Muscle of leg (tissue), 11 donors: ENCODE data around the gene RRM1. TPM values are rescaled to one million over a fixed set of nuclear protein-coding genes. Genes with fewer than 3 reads are reported as not detected.
"Not testable (repeated sequence)": the region's sequence is repeated elsewhere in the genome, so short reads cannot be mapped to it uniquely, and the experiment has no call there.

Source experiments
- DNase-seq: peaks from one replicate; pipeline ENCODE4 v3.0.0; 2013
- H3K27ac ChIP-seq: one replicate; pipeline ENCODE4 v1.5.1; 2013; ENCODE audit warnings: mild to moderate bottlenecking, low read length, control low read depth
- H3K27me3 ChIP-seq: one replicate; pipeline ENCODE4 v1.6.1; 2013; ENCODE audit warnings: low read length; ENCODE audit not compliant: control insufficient read depth, insufficient read depth
- H3K36me3 ChIP-seq: one replicate; pipeline ENCODE4 v1.6.1; 2013; ENCODE audit warnings: low read length; ENCODE audit not compliant: control insufficient read depth, insufficient read depth
- H3K4me1 ChIP-seq: one replicate; pipeline ENCODE4 v1.6.1; 2013; ENCODE audit warnings: low read length; ENCODE audit not compliant: control insufficient read depth, insufficient read depth
- H3K4me3 ChIP-seq: one replicate; pipeline ENCODE4 v1.5.1; 2013; ENCODE audit warnings: low read length, control low read depth
- H3K9me3 ChIP-seq: replicated peaks from 2 replicates; pipeline ENCODE4 v1.6.1; 2013; ENCODE audit warnings: low read depth, low read length; ENCODE audit not compliant: control insufficient read depth
- WGBS: methylation state at CpG from one replicate; pipeline ENCODE4 v1.1.5; 2013; ENCODE audit warnings: missing lambda C conversion rate; ENCODE audit not compliant: insufficient coverage; 5-methylcytosine and 5-hydroxymethylcytosine counted together
- polyA plus RNA-seq, 8 donors: library from polyadenylated mRNA; unstranded; fragments of 120-200 nt; gene quantifications; one replicate each; pipeline versions ENCODE4 v1.2.1 to v1.2.3, GENCODE V29; 2013; ENCODE audit warnings: inconsistent platforms in 1 of 8, low replicate concordance in 1 of 8; ENCODE audit not compliant: insufficient read length in 8 of 8, insufficient read depth in 1 of 8
- total RNA-seq: library from RNA; stranded (reverse); fragments of 120-200 nt; gene quantifications from one replicate; pipeline ENCODE4 v1.2.4, GENCODE V29; 2013

Gene RRM1
- total and polyA plus RNA-seq, 9 donors, result 35.8 to 50.7 (median 43.8) TPM

DNA sequence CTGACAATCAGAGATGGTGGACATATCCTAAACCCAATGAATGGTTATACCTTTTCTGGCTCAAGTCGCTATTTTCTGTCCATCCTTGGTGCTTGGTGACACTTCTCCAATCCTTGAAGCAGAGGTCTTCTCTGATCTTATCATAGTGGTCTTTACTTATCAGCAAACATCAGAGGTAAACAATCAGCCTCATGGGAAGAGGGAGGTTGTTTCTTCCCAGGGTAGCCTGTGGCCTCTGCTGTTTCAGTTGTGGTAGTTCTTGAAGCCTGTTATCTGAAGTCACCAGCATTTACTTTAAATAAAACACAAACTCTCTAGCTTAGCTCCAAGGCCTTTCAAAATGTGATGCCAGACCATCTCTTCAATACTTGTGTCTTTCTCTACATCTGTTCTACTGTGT is 66.7 kb downstream of the RRM1 start:
- no peak for DNase-seq
- no peaks in the 10 kb centered on the region for H3K9me3 ChIP-seq
- H3K4me1 ChIP-seq, result no peaks in the 10 kb centered on the region
- WGBS, result 33% methylated on average over 1 of the region's 1 CpG
- no peaks in the 10 kb centered on the region for H3K27me3 ChIP-seq
- H3K4me3 ChIP-seq, result no peak overlapping the region
- no peaks in the 10 kb centered on the region for H3K36me3 ChIP-seq
- no peak overlapping the region for H3K27ac ChIP-seq

DNA sequence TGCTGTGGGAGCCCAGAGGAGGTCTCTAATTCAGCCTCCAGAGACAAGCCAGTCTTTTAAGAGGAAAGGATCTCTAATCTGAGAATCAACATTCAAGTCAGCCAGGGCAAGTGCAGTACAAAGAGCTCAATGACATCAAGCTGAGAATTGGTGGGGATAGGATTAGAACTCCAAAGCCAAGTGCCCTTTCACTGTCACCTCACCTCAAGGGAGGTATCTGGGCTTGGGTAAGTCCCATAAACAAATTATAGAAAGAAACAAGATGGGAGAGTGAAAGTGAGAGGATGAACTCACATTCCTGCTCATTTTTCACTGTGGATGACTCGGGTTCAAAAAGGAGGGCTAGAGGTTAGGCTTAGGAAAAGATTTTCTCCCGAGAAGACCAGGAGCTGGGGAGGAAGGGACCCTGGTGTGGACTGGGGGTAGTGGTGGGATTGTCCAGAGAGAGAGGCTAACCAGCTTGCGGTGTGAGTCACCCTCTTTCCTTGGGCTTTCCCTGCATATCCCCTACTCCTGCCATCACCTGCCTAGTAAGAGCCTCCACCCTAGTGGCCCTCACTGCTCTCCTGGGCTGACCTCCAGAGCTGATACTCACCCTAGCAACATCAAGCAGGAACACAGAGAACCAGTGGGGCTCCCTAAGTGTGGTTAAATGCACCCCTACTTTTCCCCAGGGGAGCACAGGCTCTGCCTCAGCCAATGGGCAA is 70.4 kb downstream of the RRM1 start:
- Histone ChIP-seq H3K27me3 (no peaks in the 10 kb centered on the region), H3K36me3 (no peaks in the 10 kb centered on the region), H3K9me3 (no peaks in the 10 kb centered on the region), H3K27ac (no peak overlapping the region), H3K4me3 (no peak overlapping the region), H3K4me1 (no peaks in the 10 kb centered on the region)
- DNase-seq, result no peak
- WGBS, result 60% methylated on average over 1 of the region's 3 CpGs

DNA sequence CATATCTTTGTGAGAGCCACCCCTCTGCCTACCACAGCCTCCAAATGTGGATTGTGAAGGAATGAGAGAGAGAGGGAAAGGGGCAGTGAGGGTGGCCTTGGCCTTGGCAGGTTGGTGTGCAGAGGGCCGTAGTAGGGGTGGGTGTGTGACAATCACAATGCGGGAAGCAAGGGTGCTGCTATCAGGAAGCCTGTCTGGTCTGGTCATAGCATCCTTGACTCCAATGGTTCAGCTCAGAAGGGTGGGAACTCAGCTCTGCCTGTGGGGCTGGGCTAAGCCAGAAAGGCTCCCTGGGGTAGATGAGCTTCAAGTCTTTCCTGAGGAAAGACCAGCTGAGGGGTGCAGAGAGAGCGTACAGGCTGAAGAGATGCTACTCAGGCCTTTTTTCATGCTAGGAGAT is 72.7 kb downstream of the RRM1 start:
- no peak for DNase-seq
- Histone ChIP-seq H3K9me3 (no peaks in the 10 kb centered on the region), H3K4me3 (no peak overlapping the region), H3K4me1 (no peaks in the 10 kb centered on the region), H3K27ac (no peak overlapping the region), H3K27me3 (no peaks in the 10 kb centered on the region), H3K36me3 (no peaks in the 10 kb centered on the region)
- WGBS, result 86% methylated on average over 3 of the region's 3 CpGs

DNA sequence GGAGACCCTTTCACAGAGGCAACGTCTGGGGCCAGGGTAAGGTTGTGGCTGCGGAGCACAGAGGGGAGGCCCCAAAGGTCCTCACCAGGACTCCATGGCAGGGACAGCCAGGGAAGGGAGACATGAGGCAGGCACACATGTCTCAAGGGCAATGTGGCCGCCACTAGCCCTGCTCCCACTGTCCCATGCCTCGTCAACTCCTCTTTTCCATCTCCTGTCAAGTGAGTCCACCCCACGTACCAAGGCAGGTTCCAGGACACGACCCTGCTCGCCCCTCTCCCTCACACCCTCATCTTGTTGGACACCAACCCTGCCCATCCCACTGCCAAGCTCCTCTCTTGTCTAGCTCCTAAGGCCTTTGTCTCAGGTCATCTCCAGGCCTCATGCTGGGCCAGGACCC is 73.2 kb downstream of the RRM1 start:
- DNase-seq, result no peak
- no peaks in the 10 kb centered on the region for H3K9me3 ChIP-seq
- no peaks in the 10 kb centered on the region for H3K4me1 ChIP-seq
- H3K27ac ChIP-seq, result no peak overlapping the region
- no peaks in the 10 kb centered on the region for H3K27me3 ChIP-seq
- WGBS, result 57% methylated on average over 5 of the region's 7 CpGs
- H3K4me3 ChIP-seq, result no peak overlapping the region
- H3K36me3 ChIP-seq, result no peaks in the 10 kb centered on the region

DNA sequence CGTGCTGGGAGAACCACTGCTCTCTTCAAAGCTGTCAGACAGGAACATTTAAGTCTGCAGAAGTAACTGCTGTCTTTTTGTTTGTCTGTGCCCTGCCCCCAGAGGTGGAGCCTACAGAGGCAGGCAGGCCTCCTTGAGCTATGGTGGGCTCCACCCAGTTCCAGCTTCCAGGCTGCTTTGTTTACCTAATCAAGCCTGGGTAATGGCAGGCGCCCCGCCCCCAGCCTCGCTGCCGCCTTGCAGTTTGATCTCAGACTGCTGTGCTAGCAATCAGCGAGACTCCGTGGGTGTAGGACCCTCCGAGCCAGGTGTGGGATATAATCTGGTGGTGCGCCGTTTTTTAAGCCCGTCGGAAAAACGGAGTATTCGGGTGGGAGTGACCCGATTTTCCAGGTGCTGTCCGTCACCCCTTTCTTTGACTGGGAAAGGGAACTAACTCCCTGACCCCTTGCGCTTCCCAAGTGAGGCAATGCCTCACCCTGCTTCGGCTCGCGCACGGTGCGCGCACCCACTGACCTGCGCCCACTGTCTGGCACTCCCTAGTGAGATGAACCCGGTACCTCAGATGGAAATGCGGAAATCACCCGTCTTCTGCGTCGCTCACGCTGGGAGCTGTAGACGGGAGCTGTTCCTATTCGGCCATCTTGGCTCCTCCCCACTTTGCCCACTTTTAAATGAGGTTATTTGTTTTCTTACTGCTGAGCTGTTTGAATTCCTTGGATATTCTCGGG is 81.2 kb downstream of the RRM1 start:
- WGBS, result 58% methylated on average over 8 of the region's 33 CpGs
- DNase-seq, H3K27ac ChIP-seq, H3K9me3 ChIP-seq, H3K27me3 ChIP-seq, H3K4me3 ChIP-seq, H3K4me1 ChIP-seq, H3K36me3 ChIP-seq: not testable (repeated sequence)

DNA sequence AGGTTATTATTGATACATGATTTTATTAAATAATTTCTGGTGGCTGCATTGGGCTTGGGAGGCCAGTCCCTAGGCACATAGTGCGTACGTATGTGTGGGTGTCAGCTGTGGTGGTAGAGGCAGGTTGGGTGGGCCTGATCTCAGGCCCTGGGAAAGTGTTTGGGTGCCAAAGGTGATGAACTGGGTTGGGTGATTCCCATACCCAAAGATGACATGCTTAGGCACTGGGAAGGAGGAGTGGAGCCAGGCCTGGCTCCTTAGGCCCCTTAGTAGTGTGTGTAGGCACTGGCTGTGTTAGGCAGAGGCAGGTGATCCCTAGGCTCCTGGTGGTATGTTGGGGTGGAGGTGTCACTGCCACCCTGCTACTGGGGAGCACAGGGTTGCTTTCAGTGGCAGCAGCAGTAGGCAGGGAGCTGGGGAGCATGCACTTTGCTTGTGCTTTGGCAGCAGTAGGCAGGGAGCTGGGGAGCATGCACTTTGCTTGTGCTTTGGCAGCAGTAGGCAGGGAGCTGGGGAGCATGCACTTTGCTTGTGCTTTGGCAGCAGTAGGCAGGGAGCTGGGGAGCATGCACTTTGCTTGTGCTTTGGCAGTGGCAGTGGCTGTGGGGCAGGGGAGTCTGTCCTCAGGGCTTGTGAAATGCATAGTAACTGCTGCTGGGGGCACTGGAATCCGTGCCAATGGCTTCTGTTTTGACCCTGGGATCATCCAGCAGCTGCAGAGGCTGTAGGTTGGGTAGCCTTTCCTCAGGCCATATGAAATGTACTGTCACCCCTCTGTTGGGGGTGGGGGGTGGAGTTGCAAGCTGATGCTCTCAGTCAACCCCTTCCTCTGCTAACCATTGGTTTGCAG is 84.4 kb downstream of the RRM1 start:
- no peaks in the 10 kb centered on the region for H3K4me1 ChIP-seq
- H3K9me3 ChIP-seq, result no peaks in the 10 kb centered on the region
- H3K36me3 ChIP-seq, result no peaks in the 10 kb centered on the region
- no peak for DNase-seq
- 67% methylated on average over 3 of the region's 3 CpGs for WGBS
- H3K27me3 ChIP-seq, result no peaks in the 10 kb centered on the region
- H3K4me3 ChIP-seq, result no peak overlapping the region
- no peak overlapping the region for H3K27ac ChIP-seq

DNA sequence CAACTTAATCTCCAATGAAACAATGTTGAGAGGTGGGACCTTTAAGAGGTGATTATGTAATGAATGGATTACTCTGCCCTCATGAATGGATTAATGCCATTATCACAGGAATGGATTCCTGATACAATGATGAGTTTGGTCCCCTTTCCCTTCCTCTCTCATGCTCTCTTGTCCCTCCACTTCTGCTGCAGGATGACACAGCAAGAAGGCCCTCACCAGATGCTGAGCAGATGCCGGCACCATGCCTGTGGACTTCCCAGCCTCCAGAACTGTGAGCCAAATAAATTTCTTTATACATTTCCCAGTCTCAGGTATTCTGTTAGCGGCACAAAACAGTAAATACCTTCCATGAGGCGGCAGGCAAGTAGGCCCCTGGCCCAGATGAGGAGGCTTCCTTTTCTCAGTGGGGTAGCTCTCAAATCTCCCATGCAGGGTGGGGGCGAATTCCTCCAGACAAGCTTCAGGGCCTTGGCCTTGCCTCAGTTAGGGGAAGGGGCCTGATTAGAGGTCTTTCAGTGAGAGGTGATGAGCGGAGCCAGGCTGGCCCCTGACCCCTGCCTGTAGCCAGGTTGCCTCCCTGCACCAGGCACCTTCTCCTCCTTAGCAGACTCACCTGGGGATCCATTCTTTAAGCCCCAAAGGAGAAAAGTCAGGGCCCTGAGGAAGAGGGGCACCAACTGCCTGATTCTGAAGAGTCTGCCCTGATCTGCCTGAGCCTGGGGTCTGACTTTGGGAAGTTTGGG is 86.0 kb downstream of the RRM1 start:
- 92% methylated on average over 1 of the region's 5 CpGs for WGBS
- Histone ChIP-seq H3K27ac (no peak overlapping the region), H3K27me3 (no peaks in the 10 kb centered on the region), H3K9me3 (no peaks in the 10 kb centered on the region), H3K4me3 (no peak overlapping the region), H3K36me3 (no peaks in the 10 kb centered on the region), H3K4me1 (no peaks in the 10 kb centered on the region)
- DNase-seq, result no peak

DNA sequence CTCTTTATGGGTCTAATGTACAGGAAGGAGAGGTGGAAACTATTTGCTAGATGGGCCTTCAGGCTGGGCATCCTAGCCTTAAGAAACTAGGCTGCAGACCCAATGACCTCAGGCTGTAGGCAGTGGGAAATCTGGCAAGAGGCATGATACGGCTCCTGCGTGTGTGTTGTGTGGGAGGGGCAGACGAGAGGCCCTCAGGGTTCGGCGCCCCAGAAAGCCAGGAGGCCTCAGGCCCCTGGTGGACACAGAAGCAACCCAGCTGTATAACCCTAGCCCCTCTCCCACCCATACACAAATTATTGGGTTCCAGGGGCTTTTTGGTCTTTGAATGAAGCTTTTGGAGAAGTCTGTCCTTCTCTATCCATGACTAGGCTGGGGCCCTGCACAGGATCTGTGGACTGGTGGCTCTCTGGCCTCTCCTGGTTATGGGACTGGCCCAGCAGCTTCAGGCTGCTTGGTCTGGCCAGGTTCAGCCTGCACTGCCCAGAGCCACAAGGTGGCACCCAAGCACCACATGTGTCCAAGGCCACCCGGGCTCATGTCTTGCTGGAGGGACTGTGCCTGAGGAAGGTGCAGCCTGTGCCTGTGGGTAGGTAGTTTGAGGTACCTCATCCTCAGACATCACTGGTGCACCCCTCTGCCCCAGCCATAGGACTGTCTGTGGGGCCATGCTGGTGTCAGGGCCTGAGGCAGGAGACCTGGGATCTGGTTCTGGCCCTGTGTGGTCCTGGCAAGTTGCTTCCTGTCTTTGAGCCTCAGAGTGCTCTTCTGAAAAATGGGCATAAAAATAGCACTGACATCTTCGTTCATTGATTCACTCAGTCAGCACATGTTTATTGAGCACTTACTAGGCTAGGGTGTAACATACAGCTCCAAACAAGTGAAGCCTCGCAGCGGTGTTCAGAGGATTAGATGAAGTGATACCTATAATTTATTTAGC is 87.5 kb downstream of the RRM1 start:
- Histone ChIP-seq H3K36me3 (no peaks in the 10 kb centered on the region), H3K27me3 (no peaks in the 10 kb centered on the region), H3K9me3 (no peaks in the 10 kb centered on the region), H3K4me3 (no peak overlapping the region), H3K27ac (no peak overlapping the region), H3K4me1 (peaks cover 2% of the 10 kb centered on the region)
- peak; percentile 27 for DNase-seq
- WGBS, result 33% methylated on average over 3 of the region's 9 CpGs

DNA sequence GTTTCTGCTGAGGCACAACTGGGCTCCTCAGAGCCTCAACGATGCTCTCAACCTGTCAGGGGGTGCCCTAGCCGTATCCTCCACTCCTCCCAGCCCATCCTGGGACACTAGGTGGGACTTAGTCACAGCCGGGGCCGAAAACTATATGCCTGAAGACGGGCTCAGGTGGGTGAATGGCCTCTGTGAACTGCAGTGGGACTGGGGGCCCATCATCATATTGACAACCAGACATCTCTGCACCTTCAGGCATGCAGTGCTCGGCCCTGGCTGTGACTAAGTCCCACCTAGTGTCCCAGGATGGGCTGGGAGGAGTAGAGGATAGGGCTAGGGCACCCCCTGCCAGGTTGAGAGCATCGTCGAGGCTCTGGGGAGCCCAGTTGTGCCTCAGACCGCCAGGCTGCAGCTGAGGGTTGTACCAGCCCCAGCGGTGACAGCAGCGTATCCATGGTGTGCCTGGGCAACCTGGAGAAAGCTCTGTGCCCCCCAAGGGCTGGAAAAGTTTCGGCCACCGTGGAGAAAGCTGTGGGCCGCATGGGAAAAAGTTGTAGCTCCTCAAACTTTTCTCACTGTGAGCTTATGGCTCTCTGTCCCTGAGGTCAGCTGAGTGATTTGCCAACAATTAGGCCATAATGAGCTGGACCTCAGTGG is 88.9 kb downstream of the RRM1 start:
- H3K4me1 ChIP-seq, result peaks cover 9% of the 10 kb centered on the region
- H3K9me3 ChIP-seq, result no peaks in the 10 kb centered on the region
- no peak overlapping the region for H3K27ac ChIP-seq
- no peaks in the 10 kb centered on the region for H3K27me3 ChIP-seq
- no peaks in the 10 kb centered on the region for H3K36me3 ChIP-seq
- no peak for DNase-seq
- no peak overlapping the region for H3K4me3 ChIP-seq
- 78% methylated on average over 13 of the region's 14 CpGs for WGBS
